Memory B cell (primary cell): ENCODE results near the gene PRF1.
"Not testable (repeated sequence)": the region's sequence is repeated elsewhere in the genome, so short reads cannot be mapped to it uniquely, and the experiment has no call there.

ENCODE experiments used
- ATAC-seq: fragments of 150-1000 bp; cut with Tn5 transposase; 2 replicates; pipeline ENCODE4 v1.10.0; 2021; ENCODE audit warnings: low read depth, mild to moderate bottlenecking, moderate library complexity
- DNase-seq, 2 donors: peaks; one replicate each; pipeline ENCODE4 v3.0.0; 2022; ENCODE audit warnings: low spot score in 2 of 2
- H3K27ac Mint-ChIP-seq: one replicate; pipeline ENCODE4 v1.8.0; 2022; ENCODE audit warnings: mild to moderate bottlenecking, moderate library complexity, mixed read lengths
- H3K27me3 Mint-ChIP-seq: one replicate; pipeline ENCODE4 v1.8.0; 2022; ENCODE audit warnings: mixed read lengths
- H3K36me3 Mint-ChIP-seq: one replicate; pipeline ENCODE4 v1.8.0; 2022; ENCODE audit warnings: mild to moderate bottlenecking, mixed read lengths
- H3K4me1 Mint-ChIP-seq: one replicate; pipeline ENCODE4 v1.8.0; 2022; ENCODE audit warnings: mixed read lengths
- H3K4me3 Mint-ChIP-seq: one replicate; pipeline ENCODE4 v1.8.0; 2022; ENCODE audit warnings: mild to moderate bottlenecking, moderate library complexity, mixed read lengths
- H3K9me3 Mint-ChIP-seq: one replicate; pipeline ENCODE4 v1.8.0; 2022; ENCODE audit warnings: mixed read lengths

PRF1 gene

DNA sequence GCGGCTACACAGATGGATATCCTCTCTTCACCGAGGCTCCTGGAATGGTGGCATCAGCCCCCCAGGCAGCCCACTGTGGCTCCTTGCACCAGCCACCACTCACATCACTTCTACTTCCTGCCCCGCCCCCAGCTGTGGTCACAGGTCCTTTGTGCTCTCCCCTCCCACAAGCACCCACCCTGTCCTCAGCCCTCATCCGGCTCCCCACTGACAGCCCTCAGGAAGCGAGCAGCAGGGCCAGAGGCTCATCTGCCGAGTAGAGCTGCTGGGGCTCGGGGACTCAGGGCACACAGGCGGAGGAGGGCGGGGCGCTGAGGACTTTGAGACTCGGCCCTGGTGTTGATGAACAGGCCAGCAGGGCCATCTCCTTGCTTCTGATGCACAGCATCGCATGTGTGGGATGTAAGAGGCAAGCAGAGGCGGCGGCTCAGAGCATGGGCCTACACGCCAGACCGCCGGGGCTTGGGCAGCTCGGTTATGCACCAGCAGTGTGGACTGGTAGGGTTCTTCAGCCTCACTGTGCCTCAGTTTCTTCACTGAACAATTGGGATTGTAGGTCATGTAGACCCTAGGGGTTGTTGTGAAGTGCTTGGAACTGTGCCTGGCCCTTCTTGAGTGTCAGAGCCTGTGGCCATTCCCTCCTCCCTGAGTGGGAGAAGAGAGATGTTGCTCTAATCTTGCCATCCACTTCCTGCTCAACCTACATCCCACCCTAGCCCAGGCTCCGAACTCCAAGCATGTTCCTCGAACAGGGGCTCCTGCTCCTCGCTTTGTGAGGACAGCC is at the start of gene PRF1:
Gene PRF1, minus strand, starts transcription at position 77 of the 784 bp plus-strand sequence. CDS start 1,839 bp downstream, outside the sequence.
- H3K27ac Mint-ChIP-seq: no peak within 1 kb of the TSS
- ATAC-seq: no peak
- H3K36me3 Mint-ChIP-seq: no peaks in the 10 kb centered on the region
- no peaks in the 10 kb centered on the region for H3K4me1 Mint-ChIP-seq
- no peaks in the 10 kb centered on the region for H3K9me3 Mint-ChIP-seq
- no peaks in the 10 kb centered on the region for H3K27me3 Mint-ChIP-seq
- no peak for DNase-seq
- no peak within 1 kb of the TSS for H3K4me3 Mint-ChIP-seq

DNA sequence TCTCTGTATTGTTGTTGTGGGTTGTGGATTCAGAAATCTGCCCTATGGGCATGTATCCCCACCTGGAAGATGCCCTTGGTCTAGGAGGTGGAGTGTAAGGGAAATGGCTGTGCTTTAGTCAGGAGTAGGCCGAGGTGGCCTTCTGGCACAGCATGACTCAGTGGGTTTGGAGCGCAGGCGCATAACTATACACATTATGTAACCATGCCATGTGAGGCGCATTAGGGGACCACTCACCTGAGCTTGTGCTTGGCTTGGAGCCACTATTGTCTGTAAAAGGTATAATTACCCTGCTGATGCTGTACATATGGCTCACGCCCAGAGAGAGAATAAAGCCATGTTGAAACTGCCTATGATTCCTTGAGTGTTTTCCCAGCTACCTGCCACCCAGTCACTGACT is 49.1 kb upstream of the PRF1 start:
- ATAC-seq (no peak), DNase-seq (no peak)
- no peak overlapping the region for H3K4me3 Mint-ChIP-seq
- H3K27me3 Mint-ChIP-seq: peaks cover 15% of the 10 kb centered on the region
- H3K27ac Mint-ChIP-seq: no peak overlapping the region
- peaks cover 22% of the 10 kb centered on the region for H3K9me3 Mint-ChIP-seq
- peaks cover 2% of the 10 kb centered on the region for H3K36me3 Mint-ChIP-seq
- no peaks in the 10 kb centered on the region for H3K4me1 Mint-ChIP-seq

DNA sequence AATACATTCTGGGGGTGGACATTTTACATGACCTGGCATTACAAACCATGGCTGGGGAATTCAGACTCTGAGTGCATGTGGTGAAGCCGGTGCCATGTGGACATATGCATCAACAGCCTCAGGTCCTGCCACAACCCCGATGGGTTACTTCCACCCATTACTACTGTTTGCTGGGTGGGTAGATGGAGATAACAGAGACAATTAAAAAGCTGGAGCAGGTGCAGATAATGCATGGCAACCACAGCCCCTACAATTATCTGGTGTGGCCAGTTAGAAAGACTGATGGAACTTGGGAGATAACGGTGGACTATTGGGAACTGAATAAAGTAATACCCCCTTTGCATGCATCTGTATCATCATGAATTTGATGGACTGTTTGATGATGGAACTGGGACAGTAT is 48.2 kb upstream of the PRF1 start:
- peaks cover 2% of the 10 kb centered on the region for H3K36me3 Mint-ChIP-seq
- peaks cover 13% of the 10 kb centered on the region for H3K27me3 Mint-ChIP-seq
- peaks cover 22% of the 10 kb centered on the region for H3K9me3 Mint-ChIP-seq
- no peak for DNase-seq
- no peaks in the 10 kb centered on the region for H3K4me1 Mint-ChIP-seq
- no peak for ATAC-seq
- H3K4me3 Mint-ChIP-seq: no peak overlapping the region
- no peak overlapping the region for H3K27ac Mint-ChIP-seq

DNA sequence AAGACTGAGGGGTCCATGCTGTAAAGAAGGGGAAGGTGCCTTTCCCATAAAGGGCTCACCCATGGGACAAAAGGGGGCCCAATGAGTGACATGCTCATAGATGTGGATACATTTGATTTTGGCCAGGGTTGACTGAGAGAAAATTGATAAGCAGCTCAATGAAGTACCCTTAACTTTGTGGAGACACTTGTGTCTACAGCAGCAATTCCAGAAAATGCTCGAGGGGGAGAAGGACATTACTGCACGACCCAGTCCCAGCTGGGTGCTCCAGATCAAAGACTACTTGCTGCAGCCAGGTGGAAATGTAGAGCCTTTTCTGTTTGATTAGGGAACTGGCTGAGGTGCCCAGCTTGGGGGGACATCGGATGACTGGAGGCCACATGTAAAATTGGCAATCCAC is 47.6 kb upstream of the PRF1 start:
- H3K27ac Mint-ChIP-seq: no peak overlapping the region
- H3K4me1 Mint-ChIP-seq: no peaks in the 10 kb centered on the region
- ATAC-seq: no peak

DNA sequence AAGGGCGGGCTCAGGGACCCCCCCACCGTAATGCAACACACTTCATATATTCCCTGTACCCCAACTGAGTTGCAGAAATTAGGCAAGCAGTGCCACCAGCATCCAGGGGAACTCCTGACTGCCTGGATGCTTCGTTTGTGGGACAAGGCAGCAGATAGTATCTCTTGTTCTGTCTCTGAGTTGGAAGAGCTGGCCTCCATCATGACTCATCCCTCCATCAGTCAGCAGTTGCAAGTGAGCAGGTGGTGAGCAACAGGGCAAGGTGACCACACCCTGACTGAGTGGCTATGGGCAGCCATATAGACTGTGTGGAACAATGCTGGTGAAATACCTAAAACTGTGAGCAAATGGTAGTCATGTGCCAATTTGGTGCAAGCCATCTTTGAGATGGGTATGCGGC is 47.0 kb upstream of the PRF1 start:
- Mint-ChIP-seq H3K27ac (no peak overlapping the region), H3K36me3 (peaks cover 2% of the 10 kb centered on the region), H3K27me3 (peaks cover 14% of the 10 kb centered on the region), H3K9me3 (peaks cover 22% of the 10 kb centered on the region), H3K4me1 (no peaks in the 10 kb centered on the region), H3K4me3 (no peak overlapping the region)
- DNase-seq: no peak
- ATAC-seq: no peak

More for the DNA sequence above, 47.6 kb upstream of the PRF1 start:
- Mint-ChIP-seq H3K27me3 (peaks cover 13% of the 10 kb centered on the region), H3K36me3 (peaks cover 2% of the 10 kb centered on the region), H3K4me3 (no peak overlapping the region), H3K9me3 (peaks cover 22% of the 10 kb centered on the region)
- no peak for DNase-seq

DNA sequence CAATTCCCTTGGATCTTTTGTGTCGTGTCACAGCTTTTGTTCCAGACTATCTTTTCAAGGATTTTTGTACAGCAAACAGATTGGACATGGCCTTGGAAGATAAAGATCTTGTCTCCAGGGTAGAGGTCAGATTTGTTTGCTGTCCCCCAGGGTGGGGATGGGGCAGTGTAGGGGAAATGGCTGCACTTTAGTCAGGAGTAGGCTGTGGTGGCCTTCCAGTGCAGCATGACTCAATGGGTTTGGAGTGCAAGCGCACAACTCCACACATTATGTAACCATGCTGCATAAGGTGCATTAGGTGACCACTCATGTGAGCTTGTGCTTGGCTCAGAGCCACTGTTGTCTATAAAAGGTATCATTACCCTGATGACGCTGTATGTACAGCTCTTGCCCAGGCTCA is 45.9 kb upstream of the PRF1 start:
- no peaks in the 10 kb centered on the region for H3K4me1 Mint-ChIP-seq
- no peak overlapping the region for H3K27ac Mint-ChIP-seq
- DNase-seq: no peak
- H3K9me3 Mint-ChIP-seq: peaks cover 23% of the 10 kb centered on the region
- H3K4me3 Mint-ChIP-seq: no peak overlapping the region
- ATAC-seq: no peak
- peaks cover 14% of the 10 kb centered on the region for H3K27me3 Mint-ChIP-seq
- H3K36me3 Mint-ChIP-seq: peaks cover 2% of the 10 kb centered on the region

DNA sequence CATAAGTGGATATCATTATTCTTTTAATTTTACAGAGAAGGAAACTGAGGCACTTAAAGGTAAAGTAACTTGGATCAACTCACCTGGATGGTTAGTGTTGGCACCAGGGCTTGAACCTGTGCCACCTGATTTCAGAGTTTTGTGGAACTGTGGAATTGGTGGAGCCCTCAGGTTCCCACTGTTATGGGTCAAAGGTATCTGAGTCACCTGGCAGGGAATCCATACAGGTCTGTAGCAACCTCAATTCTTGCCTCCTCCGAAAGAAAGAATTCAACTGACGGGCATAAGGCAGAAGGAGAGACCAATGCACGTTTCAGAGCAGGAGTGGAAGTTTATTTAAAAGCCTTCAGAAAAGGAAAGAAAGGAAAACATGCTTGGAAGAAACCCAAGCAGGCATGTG is 44.5 kb upstream of the PRF1 start:
- no peak overlapping the region for H3K27ac Mint-ChIP-seq
- H3K4me1 Mint-ChIP-seq: no peaks in the 10 kb centered on the region
- H3K36me3 Mint-ChIP-seq: peaks cover 2% of the 10 kb centered on the region
- H3K4me3 Mint-ChIP-seq: no peak overlapping the region
- DNase-seq (no peak), ATAC-seq (no peak)
- peaks cover 18% of the 10 kb centered on the region for H3K27me3 Mint-ChIP-seq
- H3K9me3 Mint-ChIP-seq: peaks cover 24% of the 10 kb centered on the region

DNA sequence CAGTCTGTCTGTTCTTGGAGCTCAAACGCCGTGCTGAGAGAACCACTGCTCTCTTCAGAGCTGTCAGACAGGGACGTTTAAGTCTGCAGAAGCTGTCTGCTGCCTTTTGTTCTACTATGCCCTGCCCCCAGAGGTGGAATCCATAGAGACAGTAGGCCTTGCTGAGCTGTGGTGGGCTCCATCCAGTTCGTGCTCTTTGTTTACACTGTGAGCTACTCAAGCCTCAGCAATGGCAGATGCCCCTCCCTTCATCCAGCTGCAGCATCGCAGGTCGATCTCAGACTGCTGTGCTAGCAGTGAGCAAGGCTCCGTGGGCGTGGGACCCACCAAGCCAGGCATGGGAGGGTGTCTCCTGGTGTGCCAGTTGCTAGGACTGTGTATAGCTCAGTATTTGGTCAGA is 42.4 kb upstream of the PRF1 start:
- not testable (repeated sequence) for H3K4me1 Mint-ChIP-seq, ATAC-seq, DNase-seq, H3K4me3 Mint-ChIP-seq, H3K27ac Mint-ChIP-seq, H3K36me3 Mint-ChIP-seq
- peaks cover 18% of the 10 kb centered on the region for H3K9me3 Mint-ChIP-seq
- peaks cover 18% of the 10 kb centered on the region for H3K27me3 Mint-ChIP-seq

DNA sequence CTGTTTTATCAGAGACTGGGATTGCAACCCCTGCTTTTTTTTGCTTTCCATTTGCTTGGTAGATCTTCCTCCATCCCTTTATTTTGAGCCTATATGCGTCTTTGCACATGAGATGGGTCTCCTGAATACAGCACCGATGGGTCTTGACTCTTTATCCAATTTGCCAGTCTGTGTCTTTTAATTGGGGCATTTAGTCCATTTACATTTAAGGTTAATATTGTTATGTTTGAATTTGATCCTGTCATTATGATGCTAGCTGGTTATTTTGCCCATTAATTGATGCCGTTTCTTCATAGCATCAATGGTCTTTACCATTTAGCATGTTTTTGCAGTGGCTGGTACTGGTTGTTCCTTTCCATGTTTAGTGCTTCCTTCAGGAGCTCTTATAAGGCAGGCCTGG is 40.7 kb upstream of the PRF1 start:
- peaks cover 11% of the 10 kb centered on the region for H3K9me3 Mint-ChIP-seq
- not testable (repeated sequence) for H3K27ac Mint-ChIP-seq, DNase-seq, H3K4me3 Mint-ChIP-seq, H3K4me1 Mint-ChIP-seq, H3K36me3 Mint-ChIP-seq, ATAC-seq
- peaks cover 16% of the 10 kb centered on the region for H3K27me3 Mint-ChIP-seq

DNA sequence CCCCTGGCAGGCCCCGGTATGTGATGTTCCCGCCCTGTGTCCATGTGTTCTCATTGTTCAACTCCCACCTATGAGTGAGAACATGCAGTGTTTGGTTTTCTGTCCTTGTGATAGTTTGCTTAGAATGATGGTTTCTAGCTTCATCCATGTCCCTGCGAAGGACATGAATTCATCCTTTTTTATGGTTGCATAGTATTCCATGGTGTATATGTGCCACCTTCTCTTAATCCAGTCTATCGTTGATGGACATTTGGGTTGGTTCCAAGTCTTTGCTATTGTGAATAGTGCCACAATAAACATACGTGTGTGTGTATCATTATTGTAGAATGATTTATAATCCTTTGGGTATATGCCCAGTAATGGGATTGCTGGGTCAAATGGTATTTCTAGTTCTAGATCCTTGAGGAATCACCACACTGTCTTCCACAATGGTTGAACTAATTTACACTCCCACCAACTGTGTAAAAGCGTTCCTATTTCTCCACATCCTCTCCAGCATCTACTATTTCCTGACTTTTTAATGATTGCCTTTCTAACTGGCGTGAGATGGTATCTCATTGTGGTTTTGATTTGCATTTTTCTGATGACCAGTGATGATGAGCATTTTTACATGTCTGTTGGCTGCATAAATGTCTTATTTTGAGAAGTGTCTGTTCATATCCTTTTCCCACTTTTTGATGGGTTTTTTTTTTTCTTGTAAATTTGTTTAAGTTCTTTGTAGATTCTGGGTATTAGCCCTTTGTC is 37.3 kb upstream of the PRF1 start:
- not testable (repeated sequence) for ATAC-seq, H3K4me3 Mint-ChIP-seq, DNase-seq, H3K9me3 Mint-ChIP-seq, H3K4me1 Mint-ChIP-seq, H3K27me3 Mint-ChIP-seq, H3K36me3 Mint-ChIP-seq, H3K27ac Mint-ChIP-seq

DNA sequence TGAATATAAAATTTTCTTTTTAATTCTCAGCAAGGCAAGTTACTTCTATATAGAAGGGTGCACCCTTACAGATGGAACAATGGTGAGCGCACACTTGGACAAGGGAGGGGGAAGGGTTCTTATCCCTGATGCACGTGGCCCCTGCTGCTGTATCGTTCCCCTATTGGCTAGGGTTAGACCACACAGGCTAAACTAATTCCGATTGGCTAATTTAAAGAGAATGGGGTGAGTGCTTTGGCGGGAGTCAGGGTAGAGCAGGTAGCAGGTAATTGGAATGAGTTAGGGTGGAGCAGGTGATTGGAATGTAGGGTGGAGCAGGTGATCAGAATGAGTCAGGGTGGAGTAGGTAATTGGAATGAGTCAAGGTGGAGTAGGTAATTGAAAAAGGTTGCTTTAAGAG is 32.0 kb upstream of the PRF1 start:
- not testable (repeated sequence) for DNase-seq, H3K4me1 Mint-ChIP-seq, H3K27ac Mint-ChIP-seq, ATAC-seq, H3K27me3 Mint-ChIP-seq, H3K36me3 Mint-ChIP-seq, H3K9me3 Mint-ChIP-seq, H3K4me3 Mint-ChIP-seq

DNA sequence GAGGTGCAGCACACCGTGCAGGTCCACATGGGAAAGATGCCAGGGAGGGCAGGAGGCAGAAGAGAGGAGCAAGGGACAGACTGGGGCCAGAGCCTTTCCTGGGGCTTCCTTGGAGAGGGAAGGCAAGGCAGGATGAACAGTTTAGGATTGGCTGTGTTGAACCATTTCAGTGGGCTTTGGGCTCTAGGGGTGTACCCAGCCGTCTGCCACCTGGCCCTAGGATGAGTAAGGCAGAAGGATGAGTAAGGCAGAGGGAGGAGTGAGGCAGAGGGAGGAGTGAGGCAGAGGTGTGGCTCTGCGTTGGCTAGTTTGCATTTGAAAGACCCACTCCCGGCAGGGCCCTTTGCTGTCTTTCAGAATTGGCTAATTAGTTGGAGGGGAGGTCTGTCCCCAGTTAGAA is 31.5 kb upstream of the PRF1 start:
- no peak for ATAC-seq
- H3K27me3 Mint-ChIP-seq: peaks cover 3% of the 10 kb centered on the region
- no peak overlapping the region for H3K27ac Mint-ChIP-seq
- no peak for DNase-seq
- H3K36me3 Mint-ChIP-seq: peaks cover 2% of the 10 kb centered on the region
- H3K9me3 Mint-ChIP-seq: peaks cover 2% of the 10 kb centered on the region
- no peak overlapping the region for H3K4me3 Mint-ChIP-seq
- no peaks in the 10 kb centered on the region for H3K4me1 Mint-ChIP-seq

DNA sequence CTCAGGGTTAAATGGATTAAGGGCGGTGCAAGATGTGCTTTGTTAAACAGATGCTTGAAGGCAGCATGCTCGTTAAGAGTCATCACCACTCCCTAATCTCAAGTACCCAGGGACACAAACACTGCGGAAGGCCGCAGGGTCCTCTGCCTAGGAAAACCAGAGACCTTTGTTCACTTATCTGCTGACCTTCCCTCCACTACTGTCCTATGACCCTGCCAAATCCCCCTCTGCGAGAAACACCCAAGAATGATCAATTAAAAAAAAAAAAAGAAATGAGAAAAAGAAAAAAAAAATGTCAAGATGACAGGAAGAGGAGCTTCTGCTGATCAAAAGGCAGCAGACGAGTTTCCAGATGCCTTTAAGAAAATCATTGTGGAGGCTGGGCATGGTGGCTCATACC is 29.2 kb upstream of the PRF1 start:
- not testable (repeated sequence) for H3K4me3 Mint-ChIP-seq, H3K27ac Mint-ChIP-seq, H3K27me3 Mint-ChIP-seq, H3K36me3 Mint-ChIP-seq, DNase-seq, ATAC-seq, H3K9me3 Mint-ChIP-seq, H3K4me1 Mint-ChIP-seq

DNA sequence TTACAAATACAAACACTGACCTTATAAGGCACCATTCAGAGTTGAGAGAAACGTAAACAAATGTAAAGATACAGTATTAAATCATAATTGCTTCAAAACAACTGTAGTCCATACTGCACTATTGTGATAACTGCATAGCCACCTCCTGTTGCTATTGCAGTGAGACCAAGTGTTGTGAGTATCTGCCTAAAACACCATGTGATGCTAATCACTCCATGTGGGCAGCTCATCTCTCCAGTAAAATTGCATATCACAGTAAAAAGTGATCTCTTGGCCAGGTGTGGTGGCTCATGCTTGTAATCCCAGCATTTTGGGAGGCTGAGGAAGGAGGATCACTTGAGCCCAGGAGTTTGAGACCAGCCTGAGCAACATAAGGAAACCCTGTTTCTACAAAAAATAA is 26.8 kb upstream of the PRF1 start:
- DNase-seq (no peak), ATAC-seq (no peak)
- Mint-ChIP-seq H3K27me3 (peaks cover 3% of the 10 kb centered on the region), H3K4me3 (no peak overlapping the region), H3K36me3 (peaks cover 2% of the 10 kb centered on the region), H3K4me1 (no peaks in the 10 kb centered on the region), H3K27ac (no peak overlapping the region), H3K9me3 (peaks cover 6% of the 10 kb centered on the region)
